ENCODE results near the gene RNF138.
"Not testable (repeated sequence)": the region's sequence is repeated elsewhere in the genome, so short reads cannot be mapped to it uniquely, and the experiment has no call there.

The RNF138 gene

DNA sequence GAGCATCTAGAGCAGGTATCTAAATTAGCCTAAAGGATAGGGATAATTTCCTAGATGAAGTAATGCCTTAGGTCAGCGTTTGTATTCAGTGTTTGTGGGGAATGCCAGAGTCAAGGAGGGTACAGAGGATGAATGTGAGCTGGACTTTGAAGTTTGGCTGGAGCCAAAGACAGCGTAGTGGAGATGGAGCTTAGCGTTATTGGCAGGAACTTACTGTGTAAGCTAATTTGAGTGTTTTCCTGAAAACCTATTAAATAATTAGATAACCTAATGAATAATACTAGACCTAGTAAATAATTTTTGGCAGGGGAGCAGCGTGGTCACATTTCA lies 4.2 kb downstream of the RNF138 start:
- DNase-seq (ENCODE audit: low read depth), result no peak

- DNase-seq (ENCODE audit: low read depth), result no peak
Measured at GRCh38 chr18:32096946-32097345, 5.3 kb downstream of the RNF138 start.

GRCh38 chr18:32104516-32104915 lies 12.8 kb downstream of the RNF138 start:
- no peak for DNase-seq (ENCODE audit: low read depth)

GRCh38 chr18:32110005-32110404 lies 18.3 kb downstream of the RNF138 start:
- no peak for DNase-seq (ENCODE audit: low read depth)

GRCh38 chr18:32111706-32112105 lies 20.0 kb downstream of the RNF138 start:
- no peak for DNase-seq (ENCODE audit: low read depth)

DNA sequence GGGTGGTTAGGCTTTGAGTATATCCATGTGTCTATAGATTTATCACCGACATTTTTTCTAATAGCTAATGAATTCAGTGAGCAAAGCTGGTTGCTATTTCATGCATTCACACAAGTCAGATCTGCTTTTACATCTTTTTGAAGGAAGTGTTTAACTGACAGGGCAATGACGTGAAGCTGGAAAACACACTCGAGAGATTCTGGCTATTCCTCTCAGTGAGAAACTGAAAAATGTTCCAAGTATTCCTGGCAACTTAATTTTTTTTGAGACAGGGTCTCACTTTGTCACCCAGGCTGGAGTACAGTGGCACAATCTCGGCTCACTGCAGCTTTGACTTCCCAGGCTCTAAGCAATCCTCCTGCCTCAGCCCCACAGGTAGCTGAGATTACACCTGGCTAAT lies 21.2 kb downstream of the RNF138 start:
- DNase-seq (ENCODE audit: low read depth), result no peak

- DNase-seq (ENCODE audit: low read depth), result no peak
Measured at GRCh38 chr18:32114293-32114942, 22.7 kb downstream of the RNF138 start.

GRCh38 chr18:32122039-32122438 lies 30.4 kb downstream of the RNF138 start:
- DNase-seq (ENCODE audit: low read depth), result no peak

GRCh38 chr18:32126538-32126937 lies 34.9 kb downstream of the RNF138 start:
- no peak for DNase-seq (ENCODE audit: low read depth)

GRCh38 chr18:32135625-32136024 lies 44.0 kb downstream of the RNF138 start:
- no peak for DNase-seq (ENCODE audit: low read depth)

- no peak for DNase-seq (ENCODE audit: low read depth)
Measured at GRCh38 chr18:32138332-32138982, 46.8 kb downstream of the RNF138 start.

- no peak for DNase-seq (ENCODE audit: low read depth)
Measured at GRCh38 chr18:32139835-32140283, 48.2 kb downstream of the RNF138 start.

- no peak for DNase-seq (ENCODE audit: low read depth)
Measured at GRCh38 chr18:32148185-32148870, 56.7 kb downstream of the RNF138 start.

GRCh38 chr18:32152705-32153448 lies 61.2 kb downstream of the RNF138 start:
- no peak for DNase-seq (ENCODE audit: low read depth)

DNA sequence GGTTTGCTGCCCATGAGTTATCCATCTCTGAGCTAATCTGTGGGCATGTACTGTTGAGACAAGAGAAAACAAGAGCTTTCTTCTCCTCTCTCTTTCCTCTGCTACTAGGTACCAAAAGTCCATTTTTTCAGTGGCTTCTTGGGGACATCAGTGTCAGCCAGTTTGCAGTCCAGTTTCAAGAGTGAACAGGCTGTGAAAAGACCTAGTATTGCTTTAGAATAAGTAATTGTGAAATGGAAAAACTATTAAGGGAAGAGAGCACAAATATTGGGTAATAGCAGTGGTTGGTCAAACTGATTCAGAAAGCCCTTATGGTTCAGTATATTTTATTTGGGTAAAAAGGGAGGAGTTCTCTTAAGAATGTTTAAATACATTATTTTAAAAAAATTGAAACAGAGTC lies 65.2 kb downstream of the RNF138 start:
- DNase-seq (ENCODE audit: low read depth), result no peak

DNA sequence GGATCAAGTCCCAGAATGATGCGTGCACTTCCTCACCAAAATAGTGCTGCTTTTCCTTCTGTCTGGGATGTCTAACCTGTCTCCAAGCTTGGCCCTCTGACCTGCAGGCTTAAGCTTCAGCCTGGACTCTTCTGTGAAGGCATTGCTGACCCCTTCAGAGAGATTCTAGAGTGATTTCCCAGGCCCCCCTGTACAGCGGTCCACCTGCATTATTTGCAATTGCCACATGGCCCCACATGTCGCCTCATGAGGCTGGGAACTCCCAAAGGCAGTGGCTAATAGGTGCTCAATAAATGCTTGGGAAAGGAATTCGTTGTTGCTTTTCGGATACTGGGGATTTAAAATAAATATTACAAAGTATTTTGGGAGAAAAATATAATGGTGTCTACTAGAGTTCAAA lies 65.9 kb downstream of the RNF138 start:
- DNase-seq (ENCODE audit: low read depth), result no peak

- no peak for DNase-seq (ENCODE audit: low read depth)
Measured at GRCh38 chr18:32158108-32158624, 66.5 kb downstream of the RNF138 start.

DNA sequence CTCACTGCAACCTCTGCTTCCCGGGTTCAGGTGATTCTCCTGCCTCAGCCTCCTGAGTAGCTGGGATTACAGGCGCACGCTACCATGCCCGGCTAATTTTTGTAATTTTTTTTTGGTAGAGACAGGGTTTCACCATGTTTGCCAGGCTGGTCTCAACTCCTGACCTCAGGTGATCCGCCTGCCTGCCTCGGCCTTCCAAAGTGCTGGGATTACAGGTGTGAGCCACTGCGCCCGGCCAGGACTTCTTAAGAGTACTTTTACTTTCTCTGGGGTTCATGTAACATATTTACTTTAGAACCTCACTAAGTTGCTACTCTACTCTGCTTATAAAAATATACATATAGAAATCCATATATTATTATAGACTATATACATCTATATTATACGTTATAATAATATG lies 67.0 kb downstream of the RNF138 start:
- DNase-seq (ENCODE audit: low read depth), result not testable (repeated sequence)

- no peak for DNase-seq (ENCODE audit: low read depth)
Measured at GRCh38 chr18:32160547-32160946, 68.9 kb downstream of the RNF138 start.

- DNase-seq (ENCODE audit: low read depth), result no peak
Measured at GRCh38 chr18:32167980-32168730, 76.5 kb downstream of the RNF138 start.

DNA sequence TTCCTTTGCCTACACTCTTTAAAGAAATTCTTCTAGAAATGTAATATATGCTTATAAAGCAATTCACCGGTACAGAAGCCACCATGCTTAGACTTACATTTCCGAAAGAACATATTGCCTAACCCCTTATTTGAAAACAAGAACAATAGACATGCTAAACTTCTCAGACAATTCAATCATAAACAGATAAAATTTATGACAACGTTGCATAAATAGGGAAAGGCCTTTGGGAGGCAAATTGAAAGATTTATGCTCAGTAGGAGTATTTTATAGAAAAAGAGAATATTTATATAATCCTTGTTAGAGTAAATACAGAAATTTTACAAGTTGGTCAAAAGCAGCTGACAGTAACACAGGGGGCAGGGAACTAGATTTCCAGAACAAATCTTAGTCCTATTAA lies 82.0 kb downstream of the RNF138 start:
- no peak for DNase-seq (ENCODE audit: low read depth)

DNA sequence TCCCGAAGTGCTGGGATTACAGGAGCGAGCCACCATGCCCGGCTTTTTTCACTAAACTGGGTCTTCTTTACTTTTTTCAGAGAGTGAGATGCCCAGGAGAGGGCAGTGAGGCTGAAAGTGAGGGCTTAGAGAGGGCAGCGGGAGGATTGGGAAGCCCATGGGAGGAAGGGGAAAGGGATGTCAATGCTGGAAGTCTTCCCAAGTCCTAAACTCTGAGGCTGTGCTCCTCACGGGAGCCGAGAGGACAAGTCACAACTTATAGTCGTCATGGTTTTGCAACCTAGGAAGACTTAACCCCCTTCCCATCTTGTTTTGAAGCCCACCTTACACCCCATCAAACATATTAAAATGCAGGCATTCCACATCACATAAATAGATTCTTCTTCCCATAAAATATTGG lies 83.0 kb downstream of the RNF138 start:
- DNase-seq (ENCODE audit: low read depth), result no peak

All from stimulated activated CD8-positive, alpha-beta memory T cell treated with anti-CD3 and anti-CD28 coated beads, Interleukin-15, amount 100 ng/mL, for 24 hours (primary cell).